HFF-Myc (cell line): Measurements from ENCODE around the gene BCAS3.

Source experiments
- DNase-seq: peaks from one replicate; pipeline ENCODE4 v3.0.0-alpha.2; 2011; ENCODE audit warnings: low read depth; ENCODE audit errors: extremely low read depth
- H3K4me3 ChIP-seq: replicated peaks from 2 replicates; pipeline ENCODE4 v1.5.1; 2011; ENCODE audit warnings: low read depth, mild to moderate bottlenecking, control low read depth, low read length
- CTCF ChIP-seq: IDR thresholded peaks from 2 replicates; pipeline ENCODE4 v1.5.1; 2012; ENCODE audit warnings: mild to moderate bottlenecking, low read depth, low read length, control low read depth; ENCODE audit errors: missing control alignments

The BCAS3 gene

GRCh38 chr17:61368832-61369450, 691.3 kb downstream of the BCAS3 start:
- no peak for DNase-seq
- TF ChIP-seq CTCF, result no peak
- H3K4me3 ChIP-seq, result no peak overlapping the region

- DNase-seq, result no peak
- H3K4me3 ChIP-seq, result no peak overlapping the region
- no peak for TF ChIP-seq CTCF
Measured at GRCh38 chr17:61369751-61370150, 692.1 kb downstream of the BCAS3 start.

- TF ChIP-seq CTCF, result no peak
- DNase-seq, result no peak
- no peak overlapping the region for H3K4me3 ChIP-seq
Measured at GRCh38 chr17:61371179-61371578, 693.5 kb downstream of the BCAS3 start.

GRCh38 chr17:61371606-61372005, 694.0 kb downstream of the BCAS3 start:
- no peak overlapping the region for H3K4me3 ChIP-seq
- no peak for TF ChIP-seq CTCF
- DNase-seq, result no peak

GRCh38 chr17:61372436-61372835, 694.8 kb downstream of the BCAS3 start:
- no peak for DNase-seq
- TF ChIP-seq CTCF, result no peak
- H3K4me3 ChIP-seq, result no peak overlapping the region

- no peak for TF ChIP-seq CTCF
- no peak overlapping the region for H3K4me3 ChIP-seq
- DNase-seq, result no peak
Measured at GRCh38 chr17:61376931-61377838, 699.5 kb downstream of the BCAS3 start.
